Hepatocyte (in vitro differentiated cells): ENCODE measurements around the gene RAB27A.

Source experiments
- EZH2 ChIP-seq: fragments of 200-600 bp; sonication (generic); IDR thresholded peaks from 2 replicates; pipeline ENCODE4 v1.6.1; 2016; ENCODE audit warnings: antibody characterized with exemption, mild to moderate bottlenecking, borderline replicate concordance
- EZH2phosphoT487 ChIP-seq: fragments of 200-600 bp; sonication (generic); IDR thresholded peaks from one replicate; pipeline ENCODE4 v1.6.1; 2018; ENCODE audit warnings: antibody characterized with exemption, mild to moderate bottlenecking, low read depth, moderate library complexity; ENCODE audit not compliant: unreplicated experiment, severe bottlenecking
- TF ChIP-seq, protein P1 (sequence below): fragments of 200-600 bp; sonication (generic); IDR thresholded peaks from 2 replicates; pipeline ENCODE4 v1.5.1; 2016; ENCODE audit warnings: antibody characterized with exemption, mild to moderate bottlenecking; ENCODE audit not compliant: poor library complexity

DNA sequence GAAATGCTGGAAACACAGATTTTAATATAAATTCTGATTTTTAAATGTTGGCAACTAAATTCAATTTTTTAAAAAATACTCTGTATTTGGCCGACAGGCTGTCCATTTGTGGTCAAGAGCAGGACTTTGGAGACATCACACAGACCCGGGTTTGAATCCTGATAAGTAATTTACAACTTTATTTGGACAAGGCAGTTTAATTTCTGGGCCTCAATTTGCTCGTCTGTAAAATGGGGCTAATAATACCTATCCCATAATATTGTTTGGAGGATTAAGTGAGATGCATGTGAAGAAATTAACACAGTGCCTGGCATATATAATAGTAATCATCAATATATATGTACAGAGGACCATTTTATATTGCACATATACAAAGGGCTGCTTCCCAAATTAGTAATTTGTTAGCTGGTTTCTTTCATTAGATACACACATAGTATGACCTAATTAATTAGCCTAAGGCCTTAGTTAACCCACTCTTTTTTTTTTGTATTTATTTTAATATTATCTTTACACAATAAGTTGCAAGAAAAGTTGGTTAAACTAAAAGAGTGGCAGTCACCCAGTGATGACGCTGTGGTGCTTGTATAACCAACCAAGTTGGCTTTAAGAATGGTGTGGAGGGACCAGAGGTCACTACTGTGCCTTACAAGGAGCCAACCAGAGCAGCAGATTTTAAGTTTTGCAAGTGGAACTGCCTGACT is 30.1 kb upstream of the RAB27A start:
- TF ChIP-seq, protein P1, sequence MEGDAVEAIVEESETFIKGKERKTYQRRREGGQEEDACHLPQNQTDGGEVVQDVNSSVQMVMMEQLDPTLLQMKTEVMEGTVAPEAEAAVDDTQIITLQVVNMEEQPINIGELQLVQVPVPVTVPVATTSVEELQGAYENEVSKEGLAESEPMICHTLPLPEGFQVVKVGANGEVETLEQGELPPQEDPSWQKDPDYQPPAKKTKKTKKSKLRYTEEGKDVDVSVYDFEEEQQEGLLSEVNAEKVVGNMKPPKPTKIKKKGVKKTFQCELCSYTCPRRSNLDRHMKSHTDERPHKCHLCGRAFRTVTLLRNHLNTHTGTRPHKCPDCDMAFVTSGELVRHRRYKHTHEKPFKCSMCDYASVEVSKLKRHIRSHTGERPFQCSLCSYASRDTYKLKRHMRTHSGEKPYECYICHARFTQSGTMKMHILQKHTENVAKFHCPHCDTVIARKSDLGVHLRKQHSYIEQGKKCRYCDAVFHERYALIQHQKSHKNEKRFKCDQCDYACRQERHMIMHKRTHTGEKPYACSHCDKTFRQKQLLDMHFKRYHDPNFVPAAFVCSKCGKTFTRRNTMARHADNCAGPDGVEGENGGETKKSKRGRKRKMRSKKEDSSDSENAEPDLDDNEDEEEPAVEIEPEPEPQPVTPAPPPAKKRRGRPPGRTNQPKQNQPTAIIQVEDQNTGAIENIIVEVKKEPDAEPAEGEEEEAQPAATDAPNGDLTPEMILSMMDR: no peak
- no peak for TF ChIP-seq EZH2
- TF ChIP-seq EZH2phosphoT487: no peak
